Liver (tissue), 3 donors: ENCODE data around the gene KLHL13.

Experiments used
- CTCF ChIP-seq: fragments of 150-350 bp; IDR thresholded peaks from 2 replicates; pipeline ENCODE4 v1.5.1; 2017; ENCODE audit warnings: improper control_type of control experiment, low read depth, low read length; ENCODE audit not compliant: missing input control
- FOXA1 ChIP-seq: IDR thresholded peaks from 2 replicates; pipeline ENCODE4 v1.6.1; 2016; ENCODE audit warnings: antibody characterized with exemption
- GABPA ChIP-seq, 2 donors: IDR thresholded peaks in 1 of 2; conservative IDR thresholded peaks in 1 of 2; 2 replicates each; pipeline ENCODE4 v1.6.1; 2016; ENCODE audit warnings: antibody characterized with exemption in 2 of 2, mild to moderate bottlenecking in 1 of 2, moderate library complexity in 1 of 2
- JUND ChIP-seq, 2 donors: IDR thresholded peaks; 2 replicates each; pipeline ENCODE4 v1.6.1; 2016; ENCODE audit warnings: antibody characterized with exemption in 2 of 2
- MAX ChIP-seq: IDR thresholded peaks from 2 replicates; pipeline ENCODE4 v1.6.1; 2016; ENCODE audit warnings: antibody characterized with exemption
- NR2F2 ChIP-seq: IDR thresholded peaks from 2 replicates; pipeline ENCODE4 v1.6.1; 2016; ENCODE audit warnings: antibody characterized with exemption
- RAD21 ChIP-seq, 2 donors: IDR thresholded peaks; 2 replicates each; pipeline ENCODE4 v1.6.1; 2016; ENCODE audit warnings: antibody characterized with exemption in 2 of 2, mild to moderate bottlenecking in 2 of 2
- REST ChIP-seq: IDR thresholded peaks from 2 replicates; pipeline ENCODE4 v1.6.1; 2016; ENCODE audit warnings: antibody characterized with exemption, mild to moderate bottlenecking
- RXRA ChIP-seq, 2 donors: IDR thresholded peaks; 2 replicates each; pipeline ENCODE4 v1.6.1; 2017 to 2018; ENCODE audit warnings: antibody characterized with exemption in 2 of 2, mild to moderate bottlenecking in 1 of 2
- SP1 ChIP-seq: IDR thresholded peaks from 2 replicates; pipeline ENCODE4 v1.6.1; 2018; ENCODE audit warnings: antibody characterized with exemption, mild to moderate bottlenecking
- TAF1 ChIP-seq: conservative IDR thresholded peaks from 2 replicates; pipeline ENCODE4 v1.6.1; 2016; ENCODE audit warnings: antibody characterized with exemption, mild to moderate bottlenecking
- YY1 ChIP-seq: IDR thresholded peaks from 2 replicates; pipeline ENCODE4 v1.6.1; 2016; ENCODE audit warnings: antibody characterized with exemption, mild to moderate bottlenecking
- TF ChIP-seq, protein P1 (sequence below): IDR thresholded peaks from 2 replicates; pipeline ENCODE4 v1.6.1; 2016; ENCODE audit warnings: antibody characterized with exemption
- TF ChIP-seq, protein P2 (sequence below): IDR thresholded peaks from 2 replicates; pipeline ENCODE4 v1.6.1; 2016; ENCODE audit warnings: antibody characterized with exemption
- donor health status: healthy.
- donor health status: healthy.

- TF ChIP-seq CTCF, result no peak
- TF ChIP-seq RAD21 (IDR thresholded peaks at IDR 0.05), result no peak
- no peak for TF ChIP-seq YY1
- TF ChIP-seq, protein P1, sequence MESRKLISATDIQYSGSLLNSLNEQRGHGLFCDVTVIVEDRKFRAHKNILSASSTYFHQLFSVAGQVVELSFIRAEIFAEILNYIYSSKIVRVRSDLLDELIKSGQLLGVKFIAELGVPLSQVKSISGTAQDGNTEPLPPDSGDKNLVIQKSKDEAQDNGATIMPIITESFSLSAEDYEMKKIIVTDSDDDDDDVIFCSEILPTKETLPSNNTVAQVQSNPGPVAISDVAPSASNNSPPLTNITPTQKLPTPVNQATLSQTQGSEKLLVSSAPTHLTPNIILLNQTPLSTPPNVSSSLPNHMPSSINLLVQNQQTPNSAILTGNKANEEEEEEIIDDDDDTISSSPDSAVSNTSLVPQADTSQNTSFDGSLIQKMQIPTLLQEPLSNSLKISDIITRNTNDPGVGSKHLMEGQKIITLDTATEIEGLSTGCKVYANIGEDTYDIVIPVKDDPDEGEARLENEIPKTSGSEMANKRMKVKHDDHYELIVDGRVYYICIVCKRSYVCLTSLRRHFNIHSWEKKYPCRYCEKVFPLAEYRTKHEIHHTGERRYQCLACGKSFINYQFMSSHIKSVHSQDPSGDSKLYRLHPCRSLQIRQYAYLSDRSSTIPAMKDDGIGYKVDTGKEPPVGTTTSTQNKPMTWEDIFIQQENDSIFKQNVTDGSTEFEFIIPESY, result no peak
- TF ChIP-seq JUND (IDR thresholded peaks at IDR 0.05), result no peak
- no peak for TF ChIP-seq FOXA1
- TF ChIP-seq GABPA (IDR thresholded peaks at IDR 0.05 in 1 of 2, conservative IDR thresholded peaks at IDR 0.05 in 1 of 2), result no peak
- no peak for TF ChIP-seq REST
- no peak for TF ChIP-seq NR2F2
- no peak for TF ChIP-seq RXRA (IDR thresholded peaks at IDR 0.05)
- no peak for TF ChIP-seq SP1
- no peak for TF ChIP-seq MAX
- TF ChIP-seq, protein P2, sequence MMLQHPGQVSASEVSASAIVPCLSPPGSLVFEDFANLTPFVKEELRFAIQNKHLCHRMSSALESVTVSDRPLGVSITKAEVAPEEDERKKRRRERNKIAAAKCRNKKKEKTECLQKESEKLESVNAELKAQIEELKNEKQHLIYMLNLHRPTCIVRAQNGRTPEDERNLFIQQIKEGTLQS, result no peak
- TF ChIP-seq TAF1, result no peak
Measured at GRCh38 chrX:118024482-118024881, 92.1 kb downstream of the KLHL13 start.
